ENCODE data around the gene ELMOD1. TPM values are rescaled to one million over a fixed set of nuclear protein-coding genes. Genes with fewer than 3 reads are reported as not detected.

Gene ELMOD1
- total and polyA plus RNA-seq, 4 donors = 0.14 to 0.42 TPM; not detected in 2

- Histone ChIP-seq H3K4me1 (ENCODE audit: control insufficient read depth in 4 of 4, insufficient read depth in 4 of 4, low read length in 3 of 4) (no peaks in the 10 kb centered on the region), H3K27ac (ENCODE audit: low read depth in 1 of 2, low read length in 2 of 2) (no peak within 1 kb of the TSS), H3K27me3 (ENCODE audit: control insufficient read depth in 4 of 4, insufficient read depth in 4 of 4, low read length in 3 of 4) (peaks cover 0 to 6% (median 0%) of the 10 kb centered on the region in 4 donors), H3K4me3 (ENCODE audit: low read depth in 1 of 3, low read length in 3 of 3) (no peak within 1 kb of the TSS), H3K9ac (ENCODE audit: low read depth in 1 of 2, low read length in 2 of 2) (no peak within 1 kb of the TSS), H3K36me3 (ENCODE audit: control insufficient read depth in 4 of 4, insufficient read depth in 3 of 4, low read depth in 1 of 4, low read length in 3 of 4) (no peaks in the 10 kb centered on the region), H3K9me3 (ENCODE audit: control insufficient read depth in 4 of 4, low read length in 3 of 4) (peaks cover 0 to 3% (median 0%) of the 10 kb centered on the region in 4 donors)
- TF ChIP-seq RXRA (IDR thresholded peaks at IDR 0.05) = no peak
- TF ChIP-seq FOXA1 (IDR thresholded peaks at IDR 0.05) = no peak
- TF ChIP-seq EGR1 (IDR thresholded peaks at IDR 0.05; ENCODE audit: low read depth in 2 of 2) = no peak
- no peak for TF ChIP-seq MAX (IDR thresholded peaks at IDR 0.05)
- TF ChIP-seq HNF4A (conservative IDR thresholded peaks at IDR 0.05) = no peak
- TF ChIP-seq TAF1 (conservative IDR thresholded peaks at IDR 0.05) = no peak
- WGBS = 53% methylated on average over 12 of the region's 12 CpGs
- no peak for DNase-seq (ENCODE audit: low spot score)
These were observed 121.2 kb downstream of the ELMOD1 start, which contains the start of gene SLN for GRCh38 chr11:107711861-107712755. SLN (minus strand) TSS chr11:107712056.

GRCh38 chr11:107713009-107713408 lies 122.1 kb downstream of the ELMOD1 start:
- DNase-seq (ENCODE audit: low spot score) = no peak
- Histone ChIP-seq H3K27ac (ENCODE audit: low read depth in 1 of 2, low read length in 2 of 2) (no peak overlapping the region), H3K9me3 (ENCODE audit: control insufficient read depth in 4 of 4, low read length in 3 of 4) (peaks cover 0 to 3% (median 0%) of the 10 kb centered on the region in 4 donors), H3K27me3 (ENCODE audit: control insufficient read depth in 4 of 4, insufficient read depth in 4 of 4, low read length in 3 of 4) (peaks cover 0 to 6% (median 0%) of the 10 kb centered on the region in 4 donors), H3K36me3 (ENCODE audit: control insufficient read depth in 4 of 4, insufficient read depth in 3 of 4, low read depth in 1 of 4, low read length in 3 of 4) (no peaks in the 10 kb centered on the region), H3K4me3 (ENCODE audit: low read depth in 1 of 3, low read length in 3 of 3) (no peak overlapping the region), H3K9ac (ENCODE audit: low read depth in 1 of 2, low read length in 2 of 2) (no peak overlapping the region), H3K4me1 (ENCODE audit: control insufficient read depth in 4 of 4, insufficient read depth in 4 of 4, low read length in 3 of 4) (no peaks in the 10 kb centered on the region)
- TF ChIP-seq SP1 (IDR thresholded peaks at IDR 0.05) (no peak), ZBTB33 (IDR thresholded peaks at IDR 0.05) (no peak), CTCF (IDR thresholded peaks at IDR 0.05; ENCODE audit: low read depth, low read length, missing input control) (no peak), GABPA (IDR thresholded peaks at IDR 0.05 in 1 of 2, conservative IDR thresholded peaks at IDR 0.05 in 1 of 2) (no peak), EGR1 (IDR thresholded peaks at IDR 0.05; ENCODE audit: low read depth in 2 of 2) (no peak)
- 57% methylated on average over 3 of the region's 3 CpGs for WGBS

Other genes with a start within 250 kb of the ELMOD1 start
- gene CWF19L2, start 133.3 kb upstream of the ELMOD1 start, total RNA-seq = 10 to 100 TPM in 1 of 2 donors, 1 to 10 TPM in 1; 8.2 to 10.7 TPM
- 1 to 10 TPM; 2.0 to 3.4 TPM for gene CWF19L2, start 133.3 kb upstream of the ELMOD1 start, polyA plus RNA-seq
- gene ALKBH8, start 25.4 kb upstream of the ELMOD1 start, total RNA-seq = 1 to 10 TPM; 3.4 to 4.7 TPM
- gene ALKBH8, start 25.4 kb upstream of the ELMOD1 start, polyA plus RNA-seq = 1 to 10 TPM; 2.5 to 2.7 TPM
- not detected for gene SLN, start 120.9 kb downstream of the ELMOD1 start, total RNA-seq
- not detected for gene SLN, start 120.9 kb downstream of the ELMOD1 start, polyA plus RNA-seq